K562 (cell line): ENCODE results near the gene ZNF672. TPM values are rescaled to one million over a fixed set of nuclear protein-coding genes. Genes with fewer than 3 reads are reported as not detected.

Experiments
- CREM ChIP-seq: IDR thresholded peaks from 2 replicates; pipeline ENCODE4 v1.6.1; 2014; ENCODE audit warnings: antibody characterized with exemption, low read depth
- E2F3 ChIP-seq: fragments of 250-450 bp; sonication (Bioruptor Pico); IDR thresholded peaks from 2 replicates; pipeline ENCODE4 v1.4.0; 2020; ENCODE audit warnings: mild to moderate bottlenecking
- ELK1 ChIP-seq: sonication (generic); formaldehyde crosslinking; IDR thresholded peaks from 2 replicates; pipeline ENCODE4 v1.8.1; 2022; ENCODE audit warnings: missing genetic modification reagents
- ETV1 ChIP-seq: fragments of 450-650 bp; conservative IDR thresholded peaks from 2 replicates; pipeline ENCODE4 v1.6.1; 2016; ENCODE audit warnings: missing genetic modification characterization, control low read depth, low read depth, missing compliant biosample characterization
- ETV5 ChIP-seq: sonication (generic); formaldehyde crosslinking; IDR thresholded peaks from 2 replicates; pipeline ENCODE4 v1.4.0; 2020; ENCODE audit warnings: low read depth, mild to moderate bottlenecking, missing genetic modification reagents
- FIP1L1 ChIP-seq: fragments of 200-400 bp; formaldehyde crosslinking; IDR thresholded peaks from 2 replicates; pipeline ENCODE4 v1.6.1; 2018; ENCODE audit warnings: mild to moderate bottlenecking, low read depth, low read length; ENCODE audit not compliant: poor library complexity, severe bottlenecking
- KAT7 ChIP-seq: sonication (generic); formaldehyde crosslinking; IDR thresholded peaks from 2 replicates; pipeline ENCODE4 v1.8.0; 2022; ENCODE audit warnings: missing genetic modification reagents, mild to moderate bottlenecking, borderline replicate concordance
- KLF6 ChIP-seq: fragments of 250-450 bp; sonication (Bioruptor Pico); IDR thresholded peaks from 2 replicates; pipeline ENCODE4 v1.4.0; 2020; ENCODE audit warnings: mild to moderate bottlenecking, moderate library complexity, borderline replicate concordance
- NCOA2 ChIP-seq, 2 experiments: fragments of 450-650 bp; IDR thresholded peaks; 2 replicates each; pipeline ENCODE4 v1.6.1; 2018; ENCODE audit warnings: mild to moderate bottlenecking in 2 of 2, moderate library complexity in 1 of 2; ENCODE audit not compliant: partially characterized antibody in 2 of 2
- NEUROD1 ChIP-seq: fragments of 150-350 bp; IDR thresholded peaks from 2 replicates; pipeline ENCODE4 v1.6.1; 2014; ENCODE audit warnings: borderline replicate concordance, low read length, low read depth; ENCODE audit not compliant: partially characterized antibody
- NFE2L1 ChIP-seq: fragments of 450-650 bp; IDR thresholded peaks from 2 replicates; pipeline ENCODE4 v1.6.1; 2016; ENCODE audit warnings: missing genetic modification characterization, low read depth, mild to moderate bottlenecking, missing compliant biosample characterization, moderate library complexity, borderline replicate concordance
- NFIX ChIP-seq: fragments of 250-450 bp; sonication (Bioruptor Pico); IDR thresholded peaks from 2 replicates; pipeline ENCODE4 v1.4.0; 2020; ENCODE audit warnings: low read depth, mild to moderate bottlenecking, moderate library complexity
- POLR2AphosphoS5 ChIP-seq: IDR thresholded peaks from 2 replicates; pipeline ENCODE4 v1.6.1; 2011; ENCODE audit warnings: mild to moderate bottlenecking, low read depth, low read length, moderate library complexity; ENCODE audit not compliant: control insufficient read depth, insufficient read depth
- SAFB2 ChIP-seq: fragments of 200-400 bp; formaldehyde crosslinking; IDR thresholded peaks from 2 replicates; pipeline ENCODE4 v1.6.1; 2018; ENCODE audit warnings: borderline replicate concordance, low read length, low read depth, moderate library complexity; ENCODE audit not compliant: severe bottlenecking
- YY1 ChIP-seq, 3 experiments: IDR thresholded peaks; 2 replicates each; pipeline ENCODE4 v1.6.1; 2011; ENCODE audit warnings: low read length in 2 of 3, mild to moderate bottlenecking in 2 of 3, moderate library complexity in 2 of 3, borderline replicate concordance in 1 of 3, control low read depth in 1 of 3, low read depth in 1 of 3; ENCODE audit not compliant: insufficient read depth in 3 of 3, insufficient replicate concordance in 2 of 3, control insufficient read depth in 1 of 3, insufficient read length in 1 of 3; ENCODE audit errors: extremely low read depth in 1 of 3
- ZC3H4 ChIP-seq: sonication (generic); formaldehyde crosslinking; IDR thresholded peaks from 2 replicates; pipeline ENCODE4 v1.9.0; 2021; ENCODE audit warnings: missing genetic modification reagents, borderline replicate concordance
- ZNF639 ChIP-seq, 2 experiments: fragments of 200-800 bp in 1 of 2; sonication (Bioruptor generic) in 1 of 2; sonication (generic) in 1 of 2; formaldehyde crosslinking in 1 of 2; IDR thresholded peaks in 1 of 2; conservative IDR thresholded peaks in 1 of 2; 2 replicates each; pipeline versions ENCODE4 v1.5.0 to v1.6.1; 2016 to 2020; ENCODE audit warnings: missing compliant biosample characterization in 1 of 2, missing genetic modification characterization in 1 of 2, missing genetic modification reagents in 1 of 2
- ZNF699 ChIP-seq: fragments of 250-450 bp; sonication (Bioruptor Pico); IDR thresholded peaks from 2 replicates; pipeline ENCODE4 v1.8.0; 2021; ENCODE audit warnings: mild to moderate bottlenecking, moderate library complexity; ENCODE audit not compliant: insufficient replicate concordance
- polyA plus RNA-seq, 8 experiments: library from polyadenylated mRNA; depleted of rRNA in 4 of 8; stranded (reverse) in 5 of 8; unstranded in 3 of 8; fragments of >200 nt; fragmentation: Nextera tagmentation in 2 of 8; fragmentation: Illumina TruSeq in 1 of 8; extraction: Ambion mirVana in 2 of 8; extraction: Trizol in 1 of 8; gene quantifications; 2 replicates each; pipeline versions ENCODE4 v1.2.1 to v1.2.3, GENCODE V29; 2011 to 2014; ENCODE audit warnings: inconsistent platforms in 1 of 8, missing spikeins in 1 of 8
- total RNA-seq, 7 experiments: library from RNA; depleted of rRNA in 6 of 7; stranded (reverse); fragments of >200 nt in 6 of 7; fragmentation: Illumina TruSeq in 2 of 7; extraction: Trizol in 2 of 7; gene quantifications; 2 replicates each; pipeline versions ENCODE4 v1.2.1 to v1.2.3, GENCODE V29; 2011 to 2021; ENCODE audit warnings: low replicate concordance in 1 of 7
- TF ChIP-seq, protein P1 (sequence below): fragments of 450-650 bp; IDR thresholded peaks from 2 replicates; pipeline ENCODE4 v1.6.1; 2016; ENCODE audit warnings: mild to moderate bottlenecking
- TF ChIP-seq, protein P2 (sequence below): sonication (generic); IDR thresholded peaks from 2 replicates; pipeline ENCODE4 v1.6.1; 2016

The ZNF672 gene
- total and polyA plus RNA-seq, 9 of the 15 experiments (the other 6 are each of a cell fraction or from before 2014, with no cell fraction given): 1.9 to 57.9 (median 24.1) TPM

- TF ChIP-seq YY1 (IDR thresholded peaks at IDR 0.05; ENCODE audit: borderline replicate concordance in 1 of 3, control insufficient read depth in 1 of 3, extremely low read depth in 1 of 3, insufficient read depth in 3 of 3, insufficient read length in 1 of 3, insufficient replicate concordance in 2 of 3, low read depth in 1 of 3, low read length in 2 of 3) (peak in 1 of 3 experiments; percentile 26), CREM (peak; percentile 94), E2F3 (CRISPR knock-in tag) (no peak), KAT7 (peak; percentile 47; the same call in 1 of the 2 replicates), ETV1 (tag) (0 out of 2 replicates have a peak, but pooled peaks have one; percentile 5), ZNF699 (CRISPR knock-in tag) (no peak), ZNF639 (CRISPR knock-in tag; conservative IDR thresholded peaks at IDR 0.05 in 1 of 2, IDR thresholded peaks at IDR 0.05 in 1 of 2) (peak in 1 of 2 experiments; percentile 68; a peak in 2 of 4 replicates), ETV5 (no peak), NFE2L1 (tag) (no peak), ZC3H4 (CRISPR knock-in tag) (no peak), NEUROD1 (no peak), FIP1L1 (no peak), KLF6 (CRISPR knock-in tag) (no peak), ELK1 (CRISPR knock-in tag) (no peak), SAFB2 (no peak), POLR2AphosphoS5 (no peak), NFIX (CRISPR knock-in tag) (no peak), NCOA2 (IDR thresholded peaks at IDR 0.05; ENCODE audit: partially characterized antibody in 2 of 2) (peak in 1 of 2 experiments; percentile 80)
- TF ChIP-seq, protein P1, sequence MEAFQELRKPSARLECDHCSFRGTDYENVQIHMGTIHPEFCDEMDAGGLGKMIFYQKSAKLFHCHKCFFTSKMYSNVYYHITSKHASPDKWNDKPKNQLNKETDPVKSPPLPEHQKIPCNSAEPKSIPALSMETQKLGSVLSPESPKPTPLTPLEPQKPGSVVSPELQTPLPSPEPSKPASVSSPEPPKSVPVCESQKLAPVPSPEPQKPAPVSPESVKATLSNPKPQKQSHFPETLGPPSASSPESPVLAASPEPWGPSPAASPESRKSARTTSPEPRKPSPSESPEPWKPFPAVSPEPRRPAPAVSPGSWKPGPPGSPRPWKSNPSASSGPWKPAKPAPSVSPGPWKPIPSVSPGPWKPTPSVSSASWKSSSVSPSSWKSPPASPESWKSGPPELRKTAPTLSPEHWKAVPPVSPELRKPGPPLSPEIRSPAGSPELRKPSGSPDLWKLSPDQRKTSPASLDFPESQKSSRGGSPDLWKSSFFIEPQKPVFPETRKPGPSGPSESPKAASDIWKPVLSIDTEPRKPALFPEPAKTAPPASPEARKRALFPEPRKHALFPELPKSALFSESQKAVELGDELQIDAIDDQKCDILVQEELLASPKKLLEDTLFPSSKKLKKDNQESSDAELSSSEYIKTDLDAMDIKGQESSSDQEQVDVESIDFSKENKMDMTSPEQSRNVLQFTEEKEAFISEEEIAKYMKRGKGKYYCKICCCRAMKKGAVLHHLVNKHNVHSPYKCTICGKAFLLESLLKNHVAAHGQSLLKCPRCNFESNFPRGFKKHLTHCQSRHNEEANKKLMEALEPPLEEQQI: peak; percentile 72; the same call in 1 of the 2 replicates
- TF ChIP-seq, protein P2, sequence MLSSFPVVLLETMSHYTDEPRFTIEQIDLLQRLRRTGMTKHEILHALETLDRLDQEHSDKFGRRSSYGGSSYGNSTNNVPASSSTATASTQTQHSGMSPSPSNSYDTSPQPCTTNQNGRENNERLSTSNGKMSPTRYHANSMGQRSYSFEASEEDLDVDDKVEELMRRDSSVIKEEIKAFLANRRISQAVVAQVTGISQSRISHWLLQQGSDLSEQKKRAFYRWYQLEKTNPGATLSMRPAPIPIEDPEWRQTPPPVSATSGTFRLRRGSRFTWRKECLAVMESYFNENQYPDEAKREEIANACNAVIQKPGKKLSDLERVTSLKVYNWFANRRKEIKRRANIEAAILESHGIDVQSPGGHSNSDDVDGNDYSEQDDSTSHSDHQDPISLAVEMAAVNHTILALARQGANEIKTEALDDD: peak; percentile 89
Measured at GRCh38 chr1:248873993-248874533, 36.0 kb downstream of the ZNF672 start (continued).
